Measurements from ENCODE around the gene PFDN6. TPM values are rescaled to one million over a fixed set of nuclear protein-coding genes. Genes with fewer than 3 reads are reported as not detected.
"Not testable (repeated sequence)": the region's sequence is repeated elsewhere in the genome, so short reads cannot be mapped to it uniquely, and the experiment has no call there.

PFDN6 gene
- total and polyA plus RNA-seq, 7 donors, result 57.2 to 296 (median 87.6) TPM

DNA sequence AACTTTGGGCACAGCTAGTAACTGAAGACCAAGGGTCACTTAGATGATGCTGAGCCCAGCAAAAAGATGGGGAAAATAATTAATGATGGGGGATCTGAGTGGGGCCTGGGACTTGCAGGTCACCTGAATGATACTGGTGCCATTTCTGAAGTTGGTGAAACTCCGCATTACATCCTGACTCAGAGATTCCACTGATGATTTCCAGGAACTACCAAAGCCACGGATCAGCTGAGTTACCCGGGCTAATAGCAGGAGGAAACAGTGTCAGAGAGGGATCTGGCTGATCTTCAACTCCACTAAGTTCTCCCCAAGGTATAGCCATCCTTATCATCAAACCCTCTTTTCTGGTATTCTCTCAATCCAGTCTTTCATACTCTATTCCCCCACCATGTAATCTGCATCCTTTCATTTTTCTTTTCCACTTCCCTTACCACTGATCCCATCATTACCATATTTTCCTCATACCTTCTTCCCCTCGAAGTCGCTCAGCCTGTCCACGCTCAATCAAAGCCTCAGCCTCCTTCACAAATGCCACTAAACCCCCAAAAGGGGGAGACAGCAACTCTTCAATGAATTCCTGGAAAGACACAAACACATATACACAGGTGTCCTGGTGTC lies 37.9 kb upstream of the PFDN6 start:
- ATAC-seq (no peak), DNase-seq (no peak)
- TF ChIP-seq, protein P1, sequence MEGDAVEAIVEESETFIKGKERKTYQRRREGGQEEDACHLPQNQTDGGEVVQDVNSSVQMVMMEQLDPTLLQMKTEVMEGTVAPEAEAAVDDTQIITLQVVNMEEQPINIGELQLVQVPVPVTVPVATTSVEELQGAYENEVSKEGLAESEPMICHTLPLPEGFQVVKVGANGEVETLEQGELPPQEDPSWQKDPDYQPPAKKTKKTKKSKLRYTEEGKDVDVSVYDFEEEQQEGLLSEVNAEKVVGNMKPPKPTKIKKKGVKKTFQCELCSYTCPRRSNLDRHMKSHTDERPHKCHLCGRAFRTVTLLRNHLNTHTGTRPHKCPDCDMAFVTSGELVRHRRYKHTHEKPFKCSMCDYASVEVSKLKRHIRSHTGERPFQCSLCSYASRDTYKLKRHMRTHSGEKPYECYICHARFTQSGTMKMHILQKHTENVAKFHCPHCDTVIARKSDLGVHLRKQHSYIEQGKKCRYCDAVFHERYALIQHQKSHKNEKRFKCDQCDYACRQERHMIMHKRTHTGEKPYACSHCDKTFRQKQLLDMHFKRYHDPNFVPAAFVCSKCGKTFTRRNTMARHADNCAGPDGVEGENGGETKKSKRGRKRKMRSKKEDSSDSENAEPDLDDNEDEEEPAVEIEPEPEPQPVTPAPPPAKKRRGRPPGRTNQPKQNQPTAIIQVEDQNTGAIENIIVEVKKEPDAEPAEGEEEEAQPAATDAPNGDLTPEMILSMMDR (IDR thresholded peaks at IDR 0.05), result no peak
- H3K27me3 ChIP-seq (ENCODE audit: insufficient read depth in 3 of 3, low read length in 2 of 3), result no peaks in the 10 kb centered on the region
- 76 to 87% (median 85%) methylated on average over 6 of the region's 6 CpGs for WGBS, 3 donors
- H3K4me3 ChIP-seq, result no peak overlapping the region
- intact Hi-C loops (cut with DNase I), result no loop called here
- H3K9me3 ChIP-seq, result no peaks in the 10 kb centered on the region
- peaks cover 8 to 47% of the 10 kb centered on the region in 2 donors for H3K36me3 ChIP-seq (ENCODE audit: insufficient read depth in 1 of 2, low read depth in 1 of 2)
- H3K4me1 ChIP-seq, result peaks cover 13% of the 10 kb centered on the region
- H3K27ac ChIP-seq, result no peak overlapping the region

DNA sequence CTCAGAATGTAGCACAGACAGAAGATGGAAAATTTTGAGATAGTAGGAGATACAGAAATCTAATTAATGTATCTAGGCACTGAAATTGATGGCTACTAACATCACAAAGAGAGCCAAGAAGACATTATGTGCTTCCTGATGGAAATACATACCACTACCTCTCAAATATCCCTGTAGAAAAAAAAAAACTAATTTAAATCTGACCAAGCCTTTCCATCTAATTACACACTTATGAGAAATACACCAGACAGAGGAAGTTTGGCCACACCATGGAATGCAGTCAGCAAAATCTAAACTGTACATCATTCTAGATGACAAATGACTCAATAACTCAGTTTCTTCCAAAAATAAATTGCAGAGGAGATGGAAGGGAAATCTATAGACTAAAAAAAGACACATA lies 36.6 kb upstream of the PFDN6 start:
- Histone ChIP-seq H3K27ac (no peak overlapping the region), H3K4me3 (no peak overlapping the region), H3K4me1 (peaks cover 13% of the 10 kb centered on the region), H3K36me3 (ENCODE audit: insufficient read depth in 1 of 2, low read depth in 1 of 2) (peaks cover 8 to 60% of the 10 kb centered on the region in 2 donors), H3K9me3 (no peaks in the 10 kb centered on the region), H3K27me3 (ENCODE audit: insufficient read depth in 3 of 3, low read length in 2 of 3) (no peaks in the 10 kb centered on the region)
- intact Hi-C loops (cut with DNase I), result no loop called here
- ATAC-seq (no peak), DNase-seq (no peak)
- TF ChIP-seq, protein P1 (IDR thresholded peaks at IDR 0.05), result no peak

DNA sequence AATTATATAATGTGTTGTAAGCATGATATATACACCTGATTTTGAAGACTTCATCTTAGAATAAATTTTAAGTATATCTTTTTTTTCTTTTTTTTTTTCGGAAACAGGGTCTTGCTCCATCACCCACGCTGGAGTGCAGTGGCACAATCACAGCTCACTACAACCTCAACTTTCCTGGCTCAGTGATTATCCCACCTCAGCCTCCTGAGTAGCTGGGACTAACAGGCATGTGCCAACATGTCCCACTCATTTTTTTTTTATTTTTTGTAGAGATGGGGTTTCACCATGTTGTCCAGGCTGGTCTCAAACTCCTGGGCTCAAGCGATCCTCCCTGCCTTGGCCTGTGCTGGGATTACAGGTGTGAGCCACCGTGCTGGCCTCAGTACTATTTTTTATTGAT lies 34.8 kb upstream of the PFDN6 start:
- TF ChIP-seq, protein P1 (IDR thresholded peaks at IDR 0.05), result no peak
- DNase-seq, result no peak
- ATAC-seq, result no peak
- no peak overlapping the region for H3K4me3 ChIP-seq
- peaks cover 8 to 75% of the 10 kb centered on the region in 2 donors for H3K36me3 ChIP-seq (ENCODE audit: insufficient read depth in 1 of 2, low read depth in 1 of 2)
- peaks cover 5% of the 10 kb centered on the region for H3K4me1 ChIP-seq
- H3K27me3 ChIP-seq (ENCODE audit: insufficient read depth in 3 of 3, low read length in 2 of 3), result no peaks in the 10 kb centered on the region
- intact Hi-C loops (cut with DNase I), result no loop called here
- H3K27ac ChIP-seq, result no peak overlapping the region
- no peaks in the 10 kb centered on the region for H3K9me3 ChIP-seq
- WGBS, 3 donors, result 90 to 98% (median 93%) methylated on average over 4 of the region's 4 CpGs

DNA sequence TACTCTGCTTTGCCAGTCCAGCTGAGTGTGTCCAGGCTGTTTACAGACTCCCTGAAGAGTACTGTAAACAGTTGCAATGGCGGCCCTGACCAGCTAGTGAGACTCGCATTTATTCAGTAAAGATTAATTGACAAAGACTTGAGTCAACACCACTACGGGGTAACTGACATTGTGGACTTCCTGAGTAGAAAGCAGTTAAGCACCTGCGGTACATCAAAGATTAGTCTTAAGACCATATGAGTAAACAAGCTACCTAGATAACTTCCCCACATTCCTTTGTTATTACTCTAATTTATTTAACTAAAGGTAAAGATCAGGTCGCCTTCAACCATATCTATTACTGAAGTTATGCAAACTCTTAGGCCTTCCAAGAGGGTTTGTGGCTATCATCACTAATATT lies 30.4 kb upstream of the PFDN6 start:
- H3K4me1 ChIP-seq, result no peaks in the 10 kb centered on the region
- H3K4me3 ChIP-seq, result no peak overlapping the region
- no peak for ATAC-seq
- H3K36me3 ChIP-seq (ENCODE audit: insufficient read depth in 1 of 2, low read depth in 1 of 2), result peaks cover 6 to 92% of the 10 kb centered on the region in 2 donors
- no peaks in the 10 kb centered on the region for H3K27me3 ChIP-seq (ENCODE audit: insufficient read depth in 3 of 3, low read length in 2 of 3)
- 93 to 97% (median 94%) methylated on average over 5 of the region's 5 CpGs for WGBS, 3 donors
- intact Hi-C loops (cut with DNase I), result no loop called here
- TF ChIP-seq, protein P1 (IDR thresholded peaks at IDR 0.05), result no peak
- no peaks in the 10 kb centered on the region for H3K9me3 ChIP-seq
- DNase-seq, result no peak
- H3K27ac ChIP-seq, result no peak overlapping the region

DNA sequence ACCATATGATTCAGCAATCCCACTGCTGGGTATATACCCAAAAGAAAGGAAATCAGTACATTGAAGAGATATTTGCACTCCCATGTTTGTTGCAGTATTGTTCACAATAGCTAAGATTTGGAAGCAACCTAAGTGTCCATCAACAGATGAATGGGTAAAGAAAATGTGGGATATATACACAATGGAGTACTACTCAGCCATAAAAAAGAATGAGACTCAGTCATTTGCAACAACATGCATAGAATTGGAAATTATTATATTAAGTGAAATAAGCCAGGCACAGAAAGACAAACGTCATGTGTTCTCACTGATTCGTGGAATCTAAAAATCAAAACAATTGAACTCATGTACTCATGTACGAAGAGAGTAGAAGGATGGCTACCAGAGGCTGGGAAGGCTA lies 26.9 kb upstream of the PFDN6 start:
- H3K4me3 ChIP-seq; ATAC-seq; intact Hi-C loops (cut with DNase I); H3K4me1 ChIP-seq; H3K27ac ChIP-seq; H3K9me3 ChIP-seq; DNase-seq; H3K27me3 ChIP-seq (ENCODE audit: insufficient read depth in 3 of 3, low read length in 2 of 3): not testable (repeated sequence)
- WGBS, 3 donors, result 97 to 98% (median 98%) methylated on average over 3 of the region's 3 CpGs
- H3K36me3 ChIP-seq (ENCODE audit: insufficient read depth in 1 of 2, low read depth in 1 of 2), result peaks cover 14 to 97% of the 10 kb centered on the region in 2 donors

Measured in psoas muscle (tissue), 8 donors.